SU-DHL-6 (cell line): ENCODE results near the gene CELSR3.

Source experiments
- CTCF ChIP-seq: fragments of 200-600 bp; sonication (generic); IDR thresholded peaks from one replicate; pipeline ENCODE4 v1.5.1; 2017; ENCODE audit warnings: antibody characterized with exemption, mild to moderate bottlenecking, low read length, moderate library complexity; ENCODE audit not compliant: insufficient read depth, poor library complexity, severe bottlenecking
- EZH2phosphoT487 ChIP-seq: fragments of 200-600 bp; sonication (generic), shearing (Covaris generic); conservative IDR thresholded peaks from 2 replicates; pipeline ENCODE4 v1.6.1; 2018; ENCODE audit warnings: mild to moderate bottlenecking, antibody characterized with exemption, low read length, moderate library complexity, mixed read lengths

- TF ChIP-seq CTCF (no peak), EZH2phosphoT487 (no peak)
Observed at GRCh38 chr3:48674505-48674904, 11.8 kb upstream of the CELSR3 start.
